ENCODE results near the gene DPP3.

Gene DPP3

GRCh38 chr11:66530927-66531709 is 50.9 kb downstream of the DPP3 start:
- DNase-seq (ENCODE audit: low read depth in 1 of 2, low spot score in 1 of 2): no peak
- no peak overlapping the region for H3K4me3 ChIP-seq (replicated peaks; ENCODE audit: insufficient read depth, low read length)
- no peak overlapping the region for H3K27ac ChIP-seq (replicated peaks)
- TF ChIP-seq REST (IDR thresholded peaks at IDR 0.05; ENCODE audit: insufficient replicate concordance, low read depth) (no peak), CTCF (IDR thresholded peaks at IDR 0.05; ENCODE audit: insufficient read depth, low read length) (no peak), SPI1 (IDR thresholded peaks at IDR 0.05; ENCODE audit: borderline replicate concordance, low read depth) (no peak), POLR2AphosphoS5 (IDR thresholded peaks at IDR 0.05; ENCODE audit: low read depth) (no peak), GABPA (IDR thresholded peaks at IDR 0.05; ENCODE audit: low read depth) (no peak)
- H3K27me3 ChIP-seq (ENCODE audit: insufficient read depth, poor library complexity, severe bottlenecking): no peaks in the 10 kb centered on the region

- no peak for DNase-seq (ENCODE audit: low read depth in 1 of 2, low spot score in 1 of 2)
- no peak overlapping the region for H3K27ac ChIP-seq (replicated peaks)
- no peak overlapping the region for H3K4me3 ChIP-seq (replicated peaks; ENCODE audit: insufficient read depth, low read length)
- H3K27me3 ChIP-seq (ENCODE audit: insufficient read depth, poor library complexity, severe bottlenecking): no peaks in the 10 kb centered on the region
- no peak for TF ChIP-seq REST (IDR thresholded peaks at IDR 0.05; ENCODE audit: insufficient replicate concordance, low read depth)
- no peak for TF ChIP-seq GABPA (IDR thresholded peaks at IDR 0.05; ENCODE audit: low read depth)
- TF ChIP-seq SPI1 (IDR thresholded peaks at IDR 0.05; ENCODE audit: borderline replicate concordance, low read depth): no peak
- TF ChIP-seq CTCF (IDR thresholded peaks at IDR 0.05; ENCODE audit: insufficient read depth, low read length): no peak
- no peak for TF ChIP-seq POLR2AphosphoS5 (IDR thresholded peaks at IDR 0.05; ENCODE audit: low read depth)
Observed at GRCh38 chr11:66531841-66532240, 51.6 kb downstream of the DPP3 start.

- TF ChIP-seq REST (IDR thresholded peaks at IDR 0.05; ENCODE audit: insufficient replicate concordance, low read depth): no peak
- TF ChIP-seq GABPA (IDR thresholded peaks at IDR 0.05; ENCODE audit: low read depth): no peak
- no peak for TF ChIP-seq POLR2AphosphoS5 (IDR thresholded peaks at IDR 0.05; ENCODE audit: low read depth)
- TF ChIP-seq SPI1 (IDR thresholded peaks at IDR 0.05; ENCODE audit: borderline replicate concordance, low read depth): no peak
- TF ChIP-seq CTCF (IDR thresholded peaks at IDR 0.05; ENCODE audit: insufficient read depth, low read length): no peak
- H3K4me3 ChIP-seq (replicated peaks; ENCODE audit: insufficient read depth, low read length): no peak overlapping the region
- no peak overlapping the region for H3K27ac ChIP-seq (replicated peaks)
- DNase-seq (ENCODE audit: low read depth in 1 of 2, low spot score in 1 of 2): no peak
- no peaks in the 10 kb centered on the region for H3K27me3 ChIP-seq (ENCODE audit: insufficient read depth, poor library complexity, severe bottlenecking)
Observed at GRCh38 chr11:66532784-66533183, 52.5 kb downstream of the DPP3 start.

Data from HL-60 (cell line).